ENCODE results near the gene PPDPF. TPM values are rescaled to one million over a fixed set of nuclear protein-coding genes. Genes with fewer than 3 reads are reported as not detected.

The PPDPF gene
- total RNA-seq, 1 donor from 2014 or later: 251 TPM

GRCh38 chr20:63493563-63494020, 27.0 kb upstream of the PPDPF start:
- H3K27ac ChIP-seq (ENCODE audit: low read depth, low read length): no peak overlapping the region
- H4K20me1 ChIP-seq (ENCODE audit: insufficient read depth, low read length): no peaks in the 10 kb centered on the region
- Mint-ChIP-seq H3K36me3 (ENCODE audit: low read depth, unreplicated experiment) (peaks cover 2% of the 10 kb centered on the region), H3K4me3 (ENCODE audit: unreplicated experiment) (no peak overlapping the region), H3K27ac (ENCODE audit: unreplicated experiment) (no peak overlapping the region), H3K27me3 (ENCODE audit: low read depth, unreplicated experiment) (peaks cover 13% of the 10 kb centered on the region), H3K9me3 (ENCODE audit: unreplicated experiment) (peaks cover 5% of the 10 kb centered on the region), H3K4me1 (ENCODE audit: low read depth, unreplicated experiment) (no peaks in the 10 kb centered on the region)
- H3K4me3 ChIP-seq (ENCODE audit: insufficient read depth, low read depth, low read length): no peak overlapping the region
- no peak for TF ChIP-seq CTCF (IDR thresholded peaks at IDR 0.05; ENCODE audit: insufficient read depth, low read depth, low read length)
- TF ChIP-seq EZH2 (IDR thresholded peaks at IDR 0.05; ENCODE audit: insufficient read depth, low read length): no peak
- no peaks in the 10 kb centered on the region for H3K79me2 ChIP-seq (ENCODE audit: insufficient read depth, low read length)
- DNase-seq (ENCODE audit: low read depth) (no peak), FAIRE-seq (no peak)
- H3K27me3 ChIP-seq (ENCODE audit: insufficient read depth, low read length): peaks cover 2% of the 10 kb centered on the region
- no peaks in the 10 kb centered on the region for H3K4me1 ChIP-seq (ENCODE audit: insufficient read depth, low read length)
- H3K4me2 ChIP-seq (ENCODE audit: low read length): no peak overlapping the region
- no peaks in the 10 kb centered on the region for H3K36me3 ChIP-seq (ENCODE audit: insufficient read depth, low read length)
- H3K9me3 ChIP-seq (ENCODE audit: insufficient read depth, low read depth, low read length): no peaks in the 10 kb centered on the region
- H3K9ac ChIP-seq (ENCODE audit: low read length): no peak overlapping the region
- H2AFZ ChIP-seq (ENCODE audit: low read depth, low read length): no peak overlapping the region

- TF ChIP-seq EZH2 (IDR thresholded peaks at IDR 0.05; ENCODE audit: insufficient read depth, low read length) (no peak), CTCF (IDR thresholded peaks at IDR 0.05; ENCODE audit: insufficient read depth, low read depth, low read length) (no peak)
- H3K27ac Mint-ChIP-seq (ENCODE audit: unreplicated experiment): no peak overlapping the region
- no peaks in the 10 kb centered on the region for H3K9me3 ChIP-seq (ENCODE audit: insufficient read depth, low read depth, low read length)
- H3K4me3 Mint-ChIP-seq (ENCODE audit: unreplicated experiment): no peak overlapping the region
- H3K4me3 ChIP-seq (ENCODE audit: insufficient read depth, low read depth, low read length): no peak overlapping the region
- no peaks in the 10 kb centered on the region for H3K36me3 ChIP-seq (ENCODE audit: insufficient read depth, low read length)
- no peaks in the 10 kb centered on the region for H3K79me2 ChIP-seq (ENCODE audit: insufficient read depth, low read length)
- H3K27ac ChIP-seq (ENCODE audit: low read depth, low read length): no peak overlapping the region
- no peak overlapping the region for H3K4me2 ChIP-seq (ENCODE audit: low read length)
- H2AFZ ChIP-seq (ENCODE audit: low read depth, low read length): no peak overlapping the region
- peaks cover 2% of the 10 kb centered on the region for H3K36me3 Mint-ChIP-seq (ENCODE audit: low read depth, unreplicated experiment)
- H3K27me3 Mint-ChIP-seq (ENCODE audit: low read depth, unreplicated experiment): peaks cover 13% of the 10 kb centered on the region
- H3K4me1 Mint-ChIP-seq (ENCODE audit: low read depth, unreplicated experiment): no peaks in the 10 kb centered on the region
- peaks cover 2% of the 10 kb centered on the region for H3K27me3 ChIP-seq (ENCODE audit: insufficient read depth, low read length)
- no peak overlapping the region for H3K9ac ChIP-seq (ENCODE audit: low read length)
- peaks cover 5% of the 10 kb centered on the region for H3K9me3 Mint-ChIP-seq (ENCODE audit: unreplicated experiment)
- H4K20me1 ChIP-seq (ENCODE audit: insufficient read depth, low read length): no peaks in the 10 kb centered on the region
- no peak for FAIRE-seq
- no peaks in the 10 kb centered on the region for H3K4me1 ChIP-seq (ENCODE audit: insufficient read depth, low read length)
- DNase-seq (ENCODE audit: low read depth): no peak
Measured at GRCh38 chr20:63494084-63494419, 26.5 kb upstream of the PPDPF start.

DNA sequence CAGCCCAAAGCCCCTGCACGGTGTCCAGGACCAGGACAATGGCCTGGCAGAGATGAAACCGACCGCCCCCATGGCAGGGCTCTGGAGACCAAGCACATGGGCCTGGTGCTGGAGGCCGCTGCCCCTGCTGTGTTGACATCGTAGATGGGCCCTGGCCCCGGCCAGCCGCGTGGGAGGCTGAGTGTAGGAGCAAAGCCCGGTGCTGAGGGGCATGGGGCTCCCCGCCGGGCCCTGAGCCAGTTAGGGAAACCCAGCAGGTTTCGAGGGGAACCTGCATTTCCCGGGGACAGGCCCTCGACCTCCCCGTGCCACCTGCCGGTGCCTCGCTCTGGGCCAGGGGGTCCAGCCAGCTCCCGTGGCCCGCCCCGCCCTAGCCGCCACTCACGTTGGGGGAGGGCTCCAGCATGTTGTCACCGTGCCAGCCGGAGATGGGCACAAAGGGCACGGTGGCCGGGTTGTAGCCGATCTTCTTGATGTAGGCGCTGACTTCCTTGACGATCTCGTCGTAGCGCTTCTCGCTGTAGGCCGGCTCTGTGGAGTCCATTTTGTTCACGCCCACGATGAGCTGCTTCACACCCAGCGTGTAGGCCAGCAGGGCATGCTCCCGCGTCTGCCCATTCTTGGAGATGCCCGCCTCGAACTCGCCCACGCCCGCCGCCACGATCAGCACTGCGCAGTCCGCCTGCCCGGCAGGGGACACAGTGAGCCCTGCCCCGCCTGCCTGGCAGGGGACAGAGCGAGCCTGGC, 26.0 kb upstream of the PPDPF start:
- H2AFZ ChIP-seq (ENCODE audit: low read depth, low read length): no peak overlapping the region
- Mint-ChIP-seq H3K4me1 (ENCODE audit: low read depth, unreplicated experiment) (no peaks in the 10 kb centered on the region), H3K27ac (ENCODE audit: unreplicated experiment) (no peak overlapping the region)

More for the DNA sequence above, 26.0 kb upstream of the PPDPF start:
- peaks cover 2% of the 10 kb centered on the region for H3K36me3 Mint-ChIP-seq (ENCODE audit: low read depth, unreplicated experiment)
- H3K9me3 Mint-ChIP-seq (ENCODE audit: unreplicated experiment): peaks cover 5% of the 10 kb centered on the region
- Histone ChIP-seq H4K20me1 (ENCODE audit: insufficient read depth, low read length) (no peaks in the 10 kb centered on the region), H3K4me3 (ENCODE audit: insufficient read depth, low read depth, low read length) (no peak overlapping the region), H3K4me2 (ENCODE audit: low read length) (no peak overlapping the region), H3K79me2 (ENCODE audit: insufficient read depth, low read length) (no peaks in the 10 kb centered on the region), H3K9ac (ENCODE audit: low read length) (no peak overlapping the region), H3K36me3 (ENCODE audit: insufficient read depth, low read length) (no peaks in the 10 kb centered on the region), H3K27me3 (ENCODE audit: insufficient read depth, low read length) (peaks cover 2% of the 10 kb centered on the region), H3K27ac (ENCODE audit: low read depth, low read length) (no peak overlapping the region), H3K9me3 (ENCODE audit: insufficient read depth, low read depth, low read length) (no peaks in the 10 kb centered on the region), H3K4me1 (ENCODE audit: insufficient read depth, low read length) (no peaks in the 10 kb centered on the region)
- TF ChIP-seq CTCF (IDR thresholded peaks at IDR 0.05; ENCODE audit: insufficient read depth, low read depth, low read length): no peak
- TF ChIP-seq EZH2 (IDR thresholded peaks at IDR 0.05; ENCODE audit: insufficient read depth, low read length): no peak
- peaks cover 8% of the 10 kb centered on the region for H3K27me3 Mint-ChIP-seq (ENCODE audit: low read depth, unreplicated experiment)
- FAIRE-seq: no peak
- no peak overlapping the region for H3K4me3 Mint-ChIP-seq (ENCODE audit: unreplicated experiment)
- DNase-seq (ENCODE audit: low read depth): no peak

Data from astrocyte (in vitro differentiated cells and primary cell).